A549 (cell line): ENCODE measurements around the gene ADGRL3. TPM values are rescaled to one million over a fixed set of nuclear protein-coding genes. Genes with fewer than 3 reads are reported as not detected.

Source experiments
- ATAC-seq, 2 experiments: fragments of 200-7000 bp in 1 of 2; fragments of >200 bp in 1 of 2; cut with Nextera tagmentation in 1 of 2; cut with Tn5 transposase in 1 of 2; 3 replicates each; pipeline versions ENCODE4 v1.8.0 to v1.9.1; 2018 to 2020; ENCODE audit warnings: mild to moderate bottlenecking in 1 of 2, moderate library complexity in 1 of 2
- CTCF ChIA-PET: fragments of 300-600 bp; sonication (Branson Sonifier 250); formaldehyde crosslinking; extraction: SDS; loops from one replicate; lab custom pipeline; 2021; ENCODE audit warnings: antibody characterized with exemption, inconsistent platforms; lab: Yijun Ruan, JAX
- POLR2A ChIA-PET: fragments of 350-600 bp; formaldehyde crosslinking; extraction: SDS; loops from one replicate; lab custom pipeline; 2021; ENCODE audit warnings: antibody characterized with exemption, inconsistent platforms; lab: Yijun Ruan, JAX
- DNase-seq, 2 experiments: peaks; one replicate each; pipeline versions ENCODE4 v3.0.0 to v3.0.0-alpha.2; 2011 to 2016; ENCODE audit warnings: low read depth in 1 of 2, low spot score in 1 of 2
- FAIRE-seq: peaks from 2 replicates; lab custom pipeline; 2011; peaks lifted over from hg19 to GRCh38; lab: Jason Lieb, UNC
- H3K27ac ChIP-seq, 2 experiments: fragments of >200 bp; sonication (Bioruptor Twin); formaldehyde crosslinking; 3 replicates each; pipeline ENCODE4 v1.5.1; 2016 to 2017
- H3K4me1 ChIP-seq: fragments of >200 bp; sonication (Bioruptor Twin); formaldehyde crosslinking; 3 replicates; pipeline ENCODE4 v1.6.1; 2016
- H3K4me2 ChIP-seq: fragments of >200 bp; sonication (Bioruptor Twin); formaldehyde crosslinking; 3 replicates; pipeline ENCODE4 v1.6.1; 2016
- H3K4me3 ChIP-seq: fragments of >200 bp; sonication (Bioruptor Twin); formaldehyde crosslinking; 3 replicates; pipeline ENCODE4 v1.5.1; 2016
- H3K9me3 ChIP-seq: fragments of >200 bp; sonication (Bioruptor Twin); formaldehyde crosslinking; 3 replicates; pipeline ENCODE4 v1.6.1; 2016
- CBX2 ChIP-seq: fragments of 200-600 bp; sonication (generic); IDR thresholded peaks from 2 replicates; pipeline ENCODE4 v1.6.1; 2016; ENCODE audit warnings: low read depth, mild to moderate bottlenecking, borderline replicate concordance
- CBX8 ChIP-seq: fragments of 200-600 bp; sonication (generic); IDR thresholded peaks from 2 replicates; pipeline ENCODE4 v1.6.1; 2016
- CHD2 ChIP-seq: fragments of 150-350 bp; IDR thresholded peaks from 2 replicates; pipeline ENCODE4 v1.6.1; 2014; ENCODE audit warnings: low read length; ENCODE audit not compliant: partially characterized antibody
- EHF ChIP-seq: fragments of 250-450 bp; sonication (Bioruptor Pico); IDR thresholded peaks from 2 replicates; pipeline ENCODE4 v1.5.0; 2020; ENCODE audit warnings: mild to moderate bottlenecking
- EHMT2 ChIP-seq: fragments of 200-600 bp; sonication (generic); IDR thresholded peaks from 2 replicates; pipeline ENCODE4 v1.6.1; 2016; ENCODE audit warnings: antibody characterized with exemption, low read depth, mild to moderate bottlenecking, moderate library complexity
- EP300 ChIP-seq, 2 experiments: fragments of >200 bp; sonication (Bioruptor Twin); formaldehyde crosslinking; IDR thresholded peaks; 2 replicates in 1 of 2; 3 replicates in 1 of 2; pipeline ENCODE4 v1.6.1; 2016 to 2017
- FOSB ChIP-seq: fragments of 250-450 bp; sonication (Bioruptor Pico); IDR thresholded peaks from 2 replicates; pipeline ENCODE4 v1.5.0; 2020; ENCODE audit warnings: mild to moderate bottlenecking, moderate library complexity
- FOXS1 ChIP-seq: fragments of 250-450 bp; sonication (Bioruptor Pico); IDR thresholded peaks from 2 replicates; pipeline ENCODE4 v1.5.0; 2020; ENCODE audit warnings: mild to moderate bottlenecking, moderate library complexity
- HDAC2 ChIP-seq: fragments of 200-600 bp; sonication (generic); IDR thresholded peaks from 2 replicates; pipeline ENCODE4 v1.6.1; 2016
- HEYL ChIP-seq: fragments of 250-450 bp; sonication (Bioruptor Pico); IDR thresholded peaks from 2 replicates; pipeline ENCODE4 v1.8.0; 2021; ENCODE audit warnings: mild to moderate bottlenecking, moderate library complexity
- HOXB13 ChIP-seq: fragments of 250-450 bp; sonication (Bioruptor Pico); IDR thresholded peaks from 2 replicates; pipeline ENCODE4 v1.5.0; 2020; ENCODE audit warnings: low read depth, mild to moderate bottlenecking, moderate library complexity
- HOXB5 ChIP-seq: fragments of 250-450 bp; sonication (Bioruptor Pico); IDR thresholded peaks from 2 replicates; pipeline ENCODE4 v1.5.0; 2020; ENCODE audit warnings: mild to moderate bottlenecking, moderate library complexity
- NFE2L2 ChIP-seq: fragments of 150-350 bp; conservative IDR thresholded peaks from 2 replicates; pipeline ENCODE4 v1.6.1; 2014; ENCODE audit warnings: low read length
- NR3C1 ChIP-seq: fragments of >200 bp; sonication (Bioruptor Twin); formaldehyde crosslinking; IDR thresholded peaks from 3 replicates; pipeline ENCODE4 v1.6.1; 2017
- PHF8 ChIP-seq: fragments of 200-600 bp; sonication (generic); IDR thresholded peaks from 2 replicates; pipeline ENCODE4 v1.6.1; 2016; ENCODE audit warnings: low read depth, mild to moderate bottlenecking, antibody characterized with exemption, moderate library complexity, borderline replicate concordance
- RARB ChIP-seq: fragments of 250-450 bp; sonication (Bioruptor Pico); IDR thresholded peaks from 2 replicates; pipeline ENCODE4 v1.8.0; 2021; ENCODE audit warnings: mild to moderate bottlenecking, moderate library complexity
- RCOR1 ChIP-seq: fragments of 150-350 bp; IDR thresholded peaks from 2 replicates; pipeline ENCODE4 v1.6.1; 2014; ENCODE audit warnings: antibody characterized with exemption, low read length, low read depth
- RFX5 ChIP-seq: fragments of 450-650 bp; IDR thresholded peaks from 2 replicates; pipeline ENCODE4 v1.7.1; 2014; ENCODE audit warnings: antibody characterized with exemption, mild to moderate bottlenecking, moderate library complexity
- RNF2 ChIP-seq: fragments of 200-600 bp; sonication (generic); IDR thresholded peaks from 2 replicates; pipeline ENCODE4 v1.6.1; 2016; ENCODE audit warnings: low read depth, mild to moderate bottlenecking, antibody characterized with exemption, moderate library complexity, borderline replicate concordance
- SMC3 ChIP-seq: fragments of >200 bp; sonication (Bioruptor Twin); formaldehyde crosslinking; IDR thresholded peaks from 3 replicates; pipeline ENCODE4 v1.6.1; 2018; ENCODE audit warnings: inconsistent platforms
- TFCP2L1 ChIP-seq: fragments of 250-450 bp; sonication (Bioruptor Pico); IDR thresholded peaks from 2 replicates; pipeline ENCODE4 v1.5.0; 2021; ENCODE audit warnings: mild to moderate bottlenecking
- ZSCAN20 ChIP-seq: fragments of 250-450 bp; sonication (Bioruptor Pico); IDR thresholded peaks from 2 replicates; pipeline ENCODE4 v1.8.0; 2022; ENCODE audit warnings: mild to moderate bottlenecking, moderate library complexity
- WGBS: methylation state at CpG from one replicate; pipeline ENCODE4 v1.1.6; 2017; ENCODE audit errors: missing lambda C conversion rate; 5-methylcytosine and 5-hydroxymethylcytosine counted together
- polyA plus RNA-seq, 4 experiments: library from polyadenylated mRNA; depleted of rRNA in 3 of 4; stranded (reverse); fragments of >200 nt; fragmentation: RNase III in 1 of 4; extraction: RNeasy Plus Mini Kit Qiagen cat#74134 plus additional on column Dnase treatment in 1 of 4; gene quantifications; 2 replicates in 3 of 4; 3 replicates in 1 of 4; pipeline ENCODE4 v1.2.3, GENCODE V29; 2011 to 2017
- TF ChIP-seq, protein P1 (sequence below): IDR thresholded peaks from 2 replicates; pipeline ENCODE4 v1.6.1; 2012
- TF ChIP-seq, protein P2 (sequence below): fragments of >200 bp; sonication (Bioruptor Twin); formaldehyde crosslinking; IDR thresholded peaks from 2 replicates; pipeline ENCODE4 v1.6.1; 2016
- TF ChIP-seq, protein P3 (sequence below): fragments of 150-350 bp; IDR thresholded peaks from 2 replicates; pipeline ENCODE4 v1.6.1; 2014; ENCODE audit warnings: low read depth, mild to moderate bottlenecking, low read length
- TF ChIP-seq, protein P4 (sequence below): fragments of >200 bp; sonication (Bioruptor Twin); formaldehyde crosslinking; IDR thresholded peaks from 3 replicates; pipeline ENCODE4 v1.6.1; 2016
- TF ChIP-seq, protein P5 (sequence below): fragments of 200-600 bp; sonication (generic); IDR thresholded peaks from 2 replicates; pipeline ENCODE4 v1.6.1; 2016; ENCODE audit warnings: antibody characterized with exemption, mild to moderate bottlenecking, moderate library complexity
- TF ChIP-seq, protein P6 (sequence below): IDR thresholded peaks from 2 replicates; pipeline ENCODE4 v1.6.1; 2012

ADGRL3 gene
- polyA plus RNA-seq, 2 of the 4 experiments (the other 2 are of a cell fraction) = 0.05 to 0.12 TPM

DNA sequence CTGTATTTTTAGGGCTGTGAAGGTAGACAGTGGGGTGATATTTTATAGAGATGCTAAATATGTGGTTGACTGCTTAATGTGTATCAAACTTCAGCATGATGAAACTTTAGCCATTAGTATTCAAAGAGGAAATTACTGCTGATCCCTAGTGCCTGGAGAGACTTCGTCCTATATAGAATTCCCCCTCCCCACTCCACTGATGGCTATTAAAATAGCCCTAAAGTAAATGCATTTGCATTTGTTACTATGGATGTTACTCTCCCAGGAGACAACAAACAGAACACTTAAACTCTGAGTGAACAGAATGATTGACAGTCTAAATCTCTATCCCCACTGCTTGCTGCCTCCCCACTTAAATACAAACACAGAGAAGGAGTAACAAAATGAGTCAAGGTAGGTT is 39.1 kb downstream of the ADGRL3 start:
- H3K9me3 ChIP-seq = no peaks in the 10 kb centered on the region
- no peak overlapping the region for H3K4me2 ChIP-seq
- TF ChIP-seq, protein P1, sequence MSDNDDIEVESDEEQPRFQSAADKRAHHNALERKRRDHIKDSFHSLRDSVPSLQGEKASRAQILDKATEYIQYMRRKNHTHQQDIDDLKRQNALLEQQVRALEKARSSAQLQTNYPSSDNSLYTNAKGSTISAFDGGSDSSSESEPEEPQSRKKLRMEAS = no peak
- TF ChIP-seq CBX8 (no peak), ZSCAN20 (no peak), EHF (no peak), RARB (CRISPR knock-in tag) (no peak), EP300 (IDR thresholded peaks at IDR 0.05) (no peak), NFE2L2 (no peak), PHF8 (no peak), TFCP2L1 (no peak), SMC3 (no peak), EHMT2 (no peak), CBX2 (no peak), FOSB (CRISPR knock-in tag) (no peak), RNF2 (no peak)
- TF ChIP-seq, protein P2, sequence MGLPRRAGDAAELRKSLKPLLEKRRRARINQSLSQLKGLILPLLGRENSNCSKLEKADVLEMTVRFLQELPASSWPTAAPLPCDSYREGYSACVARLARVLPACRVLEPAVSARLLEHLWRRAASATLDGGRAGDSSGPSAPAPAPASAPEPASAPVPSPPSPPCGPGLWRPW = no peak
- TF ChIP-seq, protein P3, sequence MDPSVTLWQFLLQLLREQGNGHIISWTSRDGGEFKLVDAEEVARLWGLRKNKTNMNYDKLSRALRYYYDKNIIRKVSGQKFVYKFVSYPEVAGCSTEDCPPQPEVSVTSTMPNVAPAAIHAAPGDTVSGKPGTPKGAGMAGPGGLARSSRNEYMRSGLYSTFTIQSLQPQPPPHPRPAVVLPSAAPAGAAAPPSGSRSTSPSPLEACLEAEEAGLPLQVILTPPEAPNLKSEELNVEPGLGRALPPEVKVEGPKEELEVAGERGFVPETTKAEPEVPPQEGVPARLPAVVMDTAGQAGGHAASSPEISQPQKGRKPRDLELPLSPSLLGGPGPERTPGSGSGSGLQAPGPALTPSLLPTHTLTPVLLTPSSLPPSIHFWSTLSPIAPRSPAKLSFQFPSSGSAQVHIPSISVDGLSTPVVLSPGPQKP = no peak
- TF ChIP-seq, protein P4, sequence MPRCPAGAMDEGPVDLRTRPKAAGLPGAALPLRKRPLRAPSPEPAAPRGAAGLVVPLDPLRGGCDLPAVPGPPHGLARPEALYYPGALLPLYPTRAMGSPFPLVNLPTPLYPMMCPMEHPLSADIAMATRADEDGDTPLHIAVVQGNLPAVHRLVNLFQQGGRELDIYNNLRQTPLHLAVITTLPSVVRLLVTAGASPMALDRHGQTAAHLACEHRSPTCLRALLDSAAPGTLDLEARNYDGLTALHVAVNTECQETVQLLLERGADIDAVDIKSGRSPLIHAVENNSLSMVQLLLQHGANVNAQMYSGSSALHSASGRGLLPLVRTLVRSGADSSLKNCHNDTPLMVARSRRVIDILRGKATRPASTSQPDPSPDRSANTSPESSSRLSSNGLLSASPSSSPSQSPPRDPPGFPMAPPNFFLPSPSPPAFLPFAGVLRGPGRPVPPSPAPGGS = no peak
- FAIRE-seq (no peak), ATAC-seq (no peak), DNase-seq (no peak)
- CTCF ChIA-PET = no interaction called here
- H3K4me1 ChIP-seq = no peaks in the 10 kb centered on the region
- no peak overlapping the region for H3K4me3 ChIP-seq
- no peak overlapping the region for H3K27ac ChIP-seq
- 17% methylated on average over 1 of the region's 1 CpG for WGBS
- POLR2A ChIA-PET = no interaction called here

DNA sequence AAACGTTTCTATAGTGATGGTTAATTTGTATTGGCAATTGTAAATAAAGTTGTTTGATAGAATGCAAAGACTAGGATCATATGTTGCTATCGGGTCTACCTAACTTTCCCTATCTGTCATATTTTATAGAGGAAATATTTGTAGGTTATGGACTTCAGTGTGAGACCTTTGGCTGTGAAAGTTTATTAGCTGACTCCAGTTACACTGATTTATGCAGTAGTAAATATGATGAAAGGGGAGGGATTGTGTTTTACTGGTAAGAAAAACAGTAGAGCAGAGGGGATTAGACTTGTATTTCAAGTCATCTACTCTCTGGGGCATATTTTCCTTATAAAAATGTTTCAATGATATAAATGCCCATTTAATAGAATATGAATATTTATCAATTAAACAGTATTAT is 43.8 kb downstream of the ADGRL3 start:
- no peak for FAIRE-seq
- ATAC-seq = no peak
- TF ChIP-seq FOSB (CRISPR knock-in tag) (no peak), ZSCAN20 (no peak), SMC3 (no peak), EHF (no peak), RCOR1 (no peak), FOXS1 (no peak), NR3C1 (no peak), HEYL (CRISPR knock-in tag) (no peak), PHF8 (no peak), HDAC2 (no peak), CBX2 (no peak), RFX5 (no peak), CHD2 (no peak), HOXB5 (CRISPR knock-in tag) (no peak), HOXB13 (CRISPR knock-in tag) (no peak)
- TF ChIP-seq, protein P2 = no peak
- TF ChIP-seq, protein P5, sequence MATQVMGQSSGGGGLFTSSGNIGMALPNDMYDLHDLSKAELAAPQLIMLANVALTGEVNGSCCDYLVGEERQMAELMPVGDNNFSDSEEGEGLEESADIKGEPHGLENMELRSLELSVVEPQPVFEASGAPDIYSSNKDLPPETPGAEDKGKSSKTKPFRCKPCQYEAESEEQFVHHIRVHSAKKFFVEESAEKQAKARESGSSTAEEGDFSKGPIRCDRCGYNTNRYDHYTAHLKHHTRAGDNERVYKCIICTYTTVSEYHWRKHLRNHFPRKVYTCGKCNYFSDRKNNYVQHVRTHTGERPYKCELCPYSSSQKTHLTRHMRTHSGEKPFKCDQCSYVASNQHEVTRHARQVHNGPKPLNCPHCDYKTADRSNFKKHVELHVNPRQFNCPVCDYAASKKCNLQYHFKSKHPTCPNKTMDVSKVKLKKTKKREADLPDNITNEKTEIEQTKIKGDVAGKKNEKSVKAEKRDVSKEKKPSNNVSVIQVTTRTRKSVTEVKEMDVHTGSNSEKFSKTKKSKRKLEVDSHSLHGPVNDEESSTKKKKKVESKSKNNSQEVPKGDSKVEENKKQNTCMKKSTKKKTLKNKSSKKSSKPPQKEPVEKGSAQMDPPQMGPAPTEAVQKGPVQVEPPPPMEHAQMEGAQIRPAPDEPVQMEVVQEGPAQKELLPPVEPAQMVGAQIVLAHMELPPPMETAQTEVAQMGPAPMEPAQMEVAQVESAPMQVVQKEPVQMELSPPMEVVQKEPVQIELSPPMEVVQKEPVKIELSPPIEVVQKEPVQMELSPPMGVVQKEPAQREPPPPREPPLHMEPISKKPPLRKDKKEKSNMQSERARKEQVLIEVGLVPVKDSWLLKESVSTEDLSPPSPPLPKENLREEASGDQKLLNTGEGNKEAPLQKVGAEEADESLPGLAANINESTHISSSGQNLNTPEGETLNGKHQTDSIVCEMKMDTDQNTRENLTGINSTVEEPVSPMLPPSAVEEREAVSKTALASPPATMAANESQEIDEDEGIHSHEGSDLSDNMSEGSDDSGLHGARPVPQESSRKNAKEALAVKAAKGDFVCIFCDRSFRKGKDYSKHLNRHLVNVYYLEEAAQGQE = no peak
- TF ChIP-seq, protein P6, sequence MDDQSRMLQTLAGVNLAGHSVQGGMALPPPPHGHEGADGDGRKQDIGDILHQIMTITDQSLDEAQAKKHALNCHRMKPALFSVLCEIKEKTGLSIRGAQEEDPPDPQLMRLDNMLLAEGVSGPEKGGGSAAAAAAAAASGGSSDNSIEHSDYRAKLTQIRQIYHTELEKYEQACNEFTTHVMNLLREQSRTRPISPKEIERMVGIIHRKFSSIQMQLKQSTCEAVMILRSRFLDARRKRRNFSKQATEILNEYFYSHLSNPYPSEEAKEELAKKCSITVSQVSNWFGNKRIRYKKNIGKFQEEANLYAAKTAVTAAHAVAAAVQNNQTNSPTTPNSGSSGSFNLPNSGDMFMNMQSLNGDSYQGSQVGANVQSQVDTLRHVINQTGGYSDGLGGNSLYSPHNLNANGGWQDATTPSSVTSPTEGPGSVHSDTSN = no peak
- TF ChIP-seq, protein P3 = no peak

More for the DNA sequence above, 43.8 kb downstream of the ADGRL3 start:
- no peaks in the 10 kb centered on the region for H3K4me1 ChIP-seq
- 5% methylated on average over 2 of the region's 2 CpGs for WGBS
- POLR2A ChIA-PET = no interaction called here
- no peak overlapping the region for H3K27ac ChIP-seq
- H3K4me3 ChIP-seq = no peak overlapping the region
- H3K9me3 ChIP-seq = no peaks in the 10 kb centered on the region
- H3K4me2 ChIP-seq = no peak overlapping the region
- no peak for DNase-seq
- CTCF ChIA-PET = no interaction called here
